ENCODE results near the gene STPG4.

- TF ChIP-seq POLR2AphosphoS5 (IDR thresholded peaks at IDR 0.05; ENCODE audit: low read depth, low read length) (no peak), TAF1 (IDR thresholded peaks at IDR 0.05; ENCODE audit: borderline replicate concordance, low read depth, low read length) (no peak), POLR2A (IDR thresholded peaks at IDR 0.05; ENCODE audit: low read depth, low read length) (no peak)
These were observed 61.5 kb downstream of the STPG4 start for GRCh38 chr2:47093626-47094025.
